Astrocyte of the cerebellum (primary cell): ENCODE data around the gene MSANTD1.

Experiments
- DNase-seq: peaks from one replicate; pipeline ENCODE4 v3.0.0-alpha.2; 2011; ENCODE audit warnings: low read depth
- H3K4me3 ChIP-seq: 2 replicates; pipeline ENCODE4 v1.5.1; 2011; ENCODE audit warnings: mild to moderate bottlenecking, low read depth, low read length, moderate library complexity
- in situ Hi-C: cut with HindIII; loops from 2 replicates; pipeline ENCODE4 v1.10.0; 2017; ENCODE audit warnings: low sequenced_read_pairs
- TF ChIP-seq, protein P1 (sequence below): IDR thresholded peaks from 2 replicates; pipeline ENCODE4 v1.5.1; 2012; ENCODE audit warnings: low read length, low read depth, moderate library complexity, mild to moderate bottlenecking; ENCODE audit errors: missing control alignments

Gene MSANTD1

DNA sequence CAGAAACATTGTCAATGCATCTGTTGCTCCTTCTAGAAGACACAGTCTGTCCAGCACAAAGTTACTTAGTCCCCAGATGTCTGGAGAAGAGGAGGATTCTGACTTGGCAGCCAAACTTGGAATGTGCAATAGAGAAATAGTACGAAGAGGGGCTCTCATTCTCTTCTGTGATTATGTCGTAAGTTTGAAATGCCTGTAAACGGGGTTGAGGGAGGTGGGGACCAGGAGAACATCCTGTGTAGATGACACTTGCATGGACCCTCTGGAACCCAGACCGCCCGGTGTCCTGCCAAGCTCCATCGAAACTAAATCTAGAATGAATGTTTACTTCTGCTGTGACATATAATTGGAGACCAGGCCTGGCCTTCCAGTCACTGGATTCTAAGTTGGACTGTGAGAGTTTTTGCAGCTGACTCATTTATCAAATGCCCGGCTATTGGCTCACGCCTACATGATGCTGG is 45.0 kb upstream of the MSANTD1 start:
- no peak for DNase-seq
- in situ Hi-C loops: no loop called here
- no peak overlapping the region for H3K4me3 ChIP-seq
- TF ChIP-seq, protein P1, sequence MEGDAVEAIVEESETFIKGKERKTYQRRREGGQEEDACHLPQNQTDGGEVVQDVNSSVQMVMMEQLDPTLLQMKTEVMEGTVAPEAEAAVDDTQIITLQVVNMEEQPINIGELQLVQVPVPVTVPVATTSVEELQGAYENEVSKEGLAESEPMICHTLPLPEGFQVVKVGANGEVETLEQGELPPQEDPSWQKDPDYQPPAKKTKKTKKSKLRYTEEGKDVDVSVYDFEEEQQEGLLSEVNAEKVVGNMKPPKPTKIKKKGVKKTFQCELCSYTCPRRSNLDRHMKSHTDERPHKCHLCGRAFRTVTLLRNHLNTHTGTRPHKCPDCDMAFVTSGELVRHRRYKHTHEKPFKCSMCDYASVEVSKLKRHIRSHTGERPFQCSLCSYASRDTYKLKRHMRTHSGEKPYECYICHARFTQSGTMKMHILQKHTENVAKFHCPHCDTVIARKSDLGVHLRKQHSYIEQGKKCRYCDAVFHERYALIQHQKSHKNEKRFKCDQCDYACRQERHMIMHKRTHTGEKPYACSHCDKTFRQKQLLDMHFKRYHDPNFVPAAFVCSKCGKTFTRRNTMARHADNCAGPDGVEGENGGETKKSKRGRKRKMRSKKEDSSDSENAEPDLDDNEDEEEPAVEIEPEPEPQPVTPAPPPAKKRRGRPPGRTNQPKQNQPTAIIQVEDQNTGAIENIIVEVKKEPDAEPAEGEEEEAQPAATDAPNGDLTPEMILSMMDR: no peak

DNA sequence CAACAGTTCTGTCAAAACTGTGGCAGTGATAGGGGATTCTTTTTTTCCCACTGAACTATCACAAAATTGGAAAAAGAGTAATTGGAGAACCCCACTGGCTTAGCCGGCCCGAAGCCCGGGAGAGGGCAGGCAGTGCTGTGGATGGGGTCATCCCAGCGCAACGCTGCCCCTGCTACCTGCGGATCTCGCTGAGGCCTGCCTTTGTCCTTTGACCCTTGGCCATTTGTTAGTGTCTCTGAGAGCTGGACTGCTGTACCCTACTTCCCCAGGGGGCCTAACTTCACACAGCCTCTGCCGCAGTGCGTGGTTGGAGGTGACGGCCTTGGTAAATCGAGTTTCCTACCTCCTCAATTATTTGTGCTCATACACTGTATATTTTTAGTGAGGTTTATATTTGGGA is 43.0 kb upstream of the MSANTD1 start:
- no peak overlapping the region for H3K4me3 ChIP-seq
- DNase-seq: no peak
- TF ChIP-seq, protein P1: no peak
- in situ Hi-C loops: no loop called here

DNA sequence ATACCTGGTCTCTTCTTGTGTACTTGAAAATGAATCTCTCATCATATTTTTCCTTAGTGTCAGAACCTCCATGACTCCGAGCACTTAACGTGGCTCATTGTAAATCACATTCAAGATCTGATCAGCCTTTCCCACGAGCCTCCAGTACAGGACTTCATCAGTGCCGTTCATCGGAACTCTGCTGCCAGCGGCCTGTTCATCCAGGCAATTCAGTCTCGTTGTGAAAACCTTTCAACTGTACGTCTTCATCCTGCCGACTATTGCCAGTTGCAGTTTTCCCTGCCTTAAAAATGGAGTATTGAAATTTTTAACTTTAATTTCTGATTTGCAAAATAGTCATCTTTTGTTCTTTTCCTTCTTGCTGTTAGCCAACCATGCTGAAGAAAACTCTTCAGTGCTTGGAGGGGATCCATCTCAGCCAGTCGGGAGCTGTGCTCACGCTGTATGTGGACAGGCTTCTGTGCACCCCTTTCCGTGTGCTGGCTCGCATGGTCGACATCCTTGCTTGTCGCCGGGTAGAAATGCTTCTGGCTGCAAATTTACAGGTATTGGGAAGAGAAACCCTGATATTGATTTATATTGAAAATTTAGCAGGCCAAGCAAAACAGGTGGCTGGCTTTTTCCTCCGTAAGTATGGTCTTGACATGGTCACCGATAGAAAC is 42.4 kb upstream of the MSANTD1 start:
- no peak for DNase-seq
- no peak overlapping the region for H3K4me3 ChIP-seq
- TF ChIP-seq, protein P1: no peak
- in situ Hi-C loops: no loop called here

DNA sequence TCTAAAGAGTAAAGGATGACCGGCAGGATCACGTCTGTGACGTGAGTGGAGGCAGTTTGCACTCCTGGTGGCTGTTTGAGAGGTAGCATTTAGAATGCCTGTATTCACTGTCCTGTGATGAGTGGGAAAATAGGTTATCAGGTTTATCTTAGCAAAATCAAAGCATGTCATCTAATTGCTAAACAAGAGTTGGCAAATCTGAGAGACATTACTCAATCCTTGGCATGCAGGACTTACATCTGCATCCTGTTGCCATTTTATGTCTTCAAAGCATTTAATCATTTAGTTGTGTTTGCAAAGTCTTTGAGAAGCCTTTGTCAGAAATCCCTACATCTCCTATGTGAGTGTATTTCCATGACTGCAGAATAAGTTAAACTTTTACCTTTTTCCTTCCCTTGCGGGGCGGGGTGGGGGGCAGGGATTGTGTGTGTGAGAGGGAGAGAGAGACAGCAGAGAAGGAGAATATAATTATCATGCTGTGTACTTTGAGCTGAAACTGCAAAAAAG is 41.4 kb upstream of the MSANTD1 start:
- in situ Hi-C loops: no loop called here
- TF ChIP-seq, protein P1: no peak

DNA sequence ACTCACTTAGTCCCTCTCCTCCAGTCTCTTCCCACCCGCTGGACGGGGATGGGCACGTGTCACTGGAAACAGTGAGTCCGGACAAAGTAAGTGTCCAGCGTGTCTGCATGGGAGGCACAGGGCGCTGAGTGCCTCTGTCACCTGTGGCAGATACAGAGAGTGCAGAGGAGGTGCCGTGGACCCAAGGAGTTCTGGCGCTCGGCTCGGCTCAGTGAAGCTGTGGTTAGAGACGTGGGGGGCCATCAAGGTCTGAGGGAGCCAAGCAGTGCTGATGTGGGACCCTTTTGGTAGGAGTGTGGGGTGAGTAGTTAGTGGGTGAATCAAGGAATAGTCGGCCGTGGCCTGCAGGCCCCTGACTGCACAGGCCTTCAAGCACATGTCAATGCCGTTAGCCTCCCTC is 40.1 kb upstream of the MSANTD1 start:
- in situ Hi-C loops: no loop called here
- no peak for DNase-seq
- TF ChIP-seq, protein P1: no peak
- no peak overlapping the region for H3K4me3 ChIP-seq

More for the DNA sequence above, 41.4 kb upstream of the MSANTD1 start:
- DNase-seq: no peak
- H3K4me3 ChIP-seq: no peak overlapping the region

DNA sequence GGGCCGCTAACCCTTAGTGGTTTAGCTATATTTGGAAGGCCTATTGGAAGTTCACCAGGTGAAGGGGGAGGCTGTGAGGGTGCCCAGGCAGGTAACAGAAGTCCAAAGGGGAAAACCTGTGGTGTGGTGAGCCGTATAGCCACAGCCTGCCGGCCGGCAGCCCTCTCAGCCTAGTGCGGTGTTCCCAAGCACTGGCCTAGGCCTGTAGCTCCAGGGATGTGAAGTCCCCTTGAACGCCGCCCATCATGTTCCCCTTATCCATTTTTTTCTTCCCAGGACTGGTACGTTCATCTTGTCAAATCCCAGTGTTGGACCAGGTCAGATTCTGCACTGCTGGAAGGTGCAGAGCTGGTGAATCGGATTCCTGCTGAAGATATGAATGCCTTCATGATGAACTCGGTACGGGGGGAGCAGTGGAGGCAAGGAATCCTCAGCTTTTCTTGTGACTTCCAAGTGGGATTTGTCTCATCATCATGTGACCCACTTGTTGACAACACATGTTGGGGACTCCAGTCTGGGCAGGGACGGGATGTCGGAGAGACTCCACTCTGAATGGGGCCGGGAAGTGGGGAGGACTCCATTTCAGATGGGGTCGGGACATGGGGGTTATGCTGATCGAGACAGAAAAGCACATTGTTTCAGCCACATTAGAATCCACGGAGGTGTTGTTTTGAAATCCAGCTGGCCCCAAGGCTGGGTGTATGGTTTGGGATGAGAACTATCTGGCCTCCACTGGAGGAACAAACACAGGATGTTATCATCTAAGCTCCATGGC is 39.2 kb upstream of the MSANTD1 start:
- in situ Hi-C loops: no loop called here
- DNase-seq: no peak
- TF ChIP-seq, protein P1: no peak
- H3K4me3 ChIP-seq: no peak overlapping the region
